ENCODE data around the gene PP2D1. TPM values are rescaled to one million over a fixed set of nuclear protein-coding genes. Genes with fewer than 3 reads are reported as not detected.

The PP2D1 gene
- total and polyA plus RNA-seq, 9 of the 15 experiments (the other 6 are each of a cell fraction or from before 2014, with no cell fraction given): 0.07 to 0.10 TPM; not detected in 7

DNA sequence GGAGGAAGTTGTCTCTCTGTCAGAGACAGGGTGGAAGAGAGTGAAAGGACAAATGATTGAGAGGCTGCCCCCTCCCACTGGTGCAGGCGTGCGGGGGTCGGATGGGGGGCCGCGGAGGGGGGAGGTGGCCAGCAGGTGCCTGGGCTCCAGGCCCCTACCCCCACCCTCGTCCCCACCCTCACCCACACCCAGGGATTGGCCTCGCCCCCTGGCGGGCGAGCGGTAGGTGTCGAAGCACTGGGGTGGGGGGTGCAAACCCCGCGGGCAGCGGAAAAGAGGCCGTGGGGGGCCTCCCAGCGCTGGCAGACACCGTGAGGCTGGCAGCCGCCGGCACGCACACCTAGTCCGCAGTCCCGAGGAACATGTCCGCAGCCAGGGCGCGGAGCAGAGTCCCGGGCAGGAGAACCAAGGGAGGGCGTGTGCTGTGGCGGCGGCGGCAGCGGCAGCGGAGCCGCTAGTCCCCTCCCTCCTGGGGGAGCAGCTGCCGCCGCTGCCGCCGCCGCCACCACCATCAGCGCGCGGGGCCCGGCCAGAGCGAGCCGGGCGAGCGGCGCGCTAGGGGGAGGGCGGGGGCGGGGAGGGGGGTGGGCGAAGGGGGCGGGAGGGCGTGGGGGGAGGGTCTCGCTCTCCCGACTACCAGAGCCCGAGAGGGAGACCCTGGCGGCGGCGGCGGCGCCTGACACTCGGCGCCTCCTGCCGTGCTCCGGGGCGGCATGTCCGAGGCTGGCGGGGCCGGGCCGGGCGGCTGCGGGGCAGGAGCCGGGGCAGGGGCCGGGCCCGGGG is 27.9 kb upstream of the PP2D1 start, which contains the start of gene KAT2B (continued):
- TF ChIP-seq, protein P1, sequence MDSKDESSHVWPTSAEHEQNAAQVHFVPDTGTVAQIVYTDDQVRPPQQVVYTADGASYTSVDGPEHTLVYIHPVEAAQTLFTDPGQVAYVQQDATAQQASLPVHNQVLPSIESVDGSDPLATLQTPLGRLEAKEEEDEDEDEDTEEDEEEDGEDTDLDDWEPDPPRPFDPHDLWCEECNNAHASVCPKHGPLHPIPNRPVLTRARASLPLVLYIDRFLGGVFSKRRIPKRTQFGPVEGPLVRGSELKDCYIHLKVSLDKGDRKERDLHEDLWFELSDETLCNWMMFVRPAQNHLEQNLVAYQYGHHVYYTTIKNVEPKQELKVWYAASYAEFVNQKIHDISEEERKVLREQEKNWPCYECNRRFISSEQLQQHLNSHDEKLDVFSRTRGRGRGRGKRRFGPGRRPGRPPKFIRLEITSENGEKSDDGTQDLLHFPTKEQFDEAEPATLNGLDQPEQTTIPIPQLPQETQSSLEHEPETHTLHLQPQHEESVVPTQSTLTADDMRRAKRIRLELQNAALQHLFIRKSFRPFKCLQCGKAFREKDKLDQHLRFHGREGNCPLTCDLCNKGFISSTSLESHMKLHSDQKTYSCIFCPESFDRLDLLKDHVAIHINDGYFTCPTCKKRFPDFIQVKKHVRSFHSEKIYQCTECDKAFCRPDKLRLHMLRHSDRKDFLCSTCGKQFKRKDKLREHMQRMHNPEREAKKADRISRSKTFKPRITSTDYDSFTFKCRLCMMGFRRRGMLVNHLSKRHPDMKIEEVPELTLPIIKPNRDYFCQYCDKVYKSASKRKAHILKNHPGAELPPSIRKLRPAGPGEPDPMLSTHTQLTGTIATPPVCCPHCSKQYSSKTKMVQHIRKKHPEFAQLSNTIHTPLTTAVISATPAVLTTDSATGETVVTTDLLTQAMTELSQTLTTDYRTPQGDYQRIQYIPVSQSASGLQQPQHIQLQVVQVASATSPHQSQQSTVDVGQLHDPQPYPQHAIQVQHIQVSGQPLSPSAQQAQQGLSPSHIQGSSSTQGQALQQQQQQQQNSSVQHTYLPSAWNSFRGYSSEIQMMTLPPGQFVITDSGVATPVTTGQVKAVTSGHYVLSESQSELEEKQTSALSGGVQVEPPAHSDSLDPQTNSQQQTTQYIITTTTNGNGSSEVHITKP (IDR thresholded peaks at IDR 0.05; ENCODE audit: partially characterized antibody): peak; percentile 64
- TF ChIP-seq, protein P2, sequence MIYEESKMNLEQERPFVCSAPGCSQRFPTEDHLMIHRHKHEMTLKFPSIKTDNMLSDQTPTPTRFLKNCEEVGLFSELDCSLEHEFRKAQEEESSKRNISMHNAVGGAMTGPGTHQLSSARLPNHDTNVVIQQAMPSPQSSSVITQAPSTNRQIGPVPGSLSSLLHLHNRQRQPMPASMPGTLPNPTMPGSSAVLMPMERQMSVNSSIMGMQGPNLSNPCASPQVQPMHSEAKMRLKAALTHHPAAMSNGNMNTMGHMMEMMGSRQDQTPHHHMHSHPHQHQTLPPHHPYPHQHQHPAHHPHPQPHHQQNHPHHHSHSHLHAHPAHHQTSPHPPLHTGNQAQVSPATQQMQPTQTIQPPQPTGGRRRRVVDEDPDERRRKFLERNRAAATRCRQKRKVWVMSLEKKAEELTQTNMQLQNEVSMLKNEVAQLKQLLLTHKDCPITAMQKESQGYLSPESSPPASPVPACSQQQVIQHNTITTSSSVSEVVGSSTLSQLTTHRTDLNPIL (CRISPR knock-in tag; IDR thresholded peaks at IDR 0.05): no peak
- peak; percentile 82 for TF ChIP-seq FUS (optimal IDR thresholded peaks at IDR 0.05; ENCODE audit: low read depth, low read length)
- no peak for TF ChIP-seq ZBED1 (IDR thresholded peaks at IDR 0.05)
- TF ChIP-seq IFI16 (CRISPR knock-in tag; IDR thresholded peaks at IDR 0.05): no peak
- TF ChIP-seq ARID1B (IDR thresholded peaks at IDR 0.05): peak; percentile 52
- no peak for TF ChIP-seq MYBL2 (IDR thresholded peaks at IDR 0.05; ENCODE audit: low read depth)
- no peak for TF ChIP-seq MYBL2 (CRISPR knock-in tag; IDR thresholded peaks at IDR 0.05; ENCODE audit: borderline replicate concordance)
- TF ChIP-seq SIRT6 (IDR thresholded peaks at IDR 0.05; ENCODE audit: low read depth, low read length): no peak
- peak; percentile 31; the same call in 1 of the 2 replicates for TF ChIP-seq POLR2AphosphoS5 (IDR thresholded peaks at IDR 0.05; ENCODE audit: control insufficient read depth, insufficient read depth, low read depth, low read length)
- no peak for TF ChIP-seq NFATC3 (IDR thresholded peaks at IDR 0.05)
- TF ChIP-seq SMARCA4 (IDR thresholded peaks at IDR 0.05): no peak
- no peak for TF ChIP-seq ZNF431 (CRISPR knock-in tag; IDR thresholded peaks at IDR 0.05)
- peak; percentile 77 for TF ChIP-seq MTA3 (IDR thresholded peaks at IDR 0.05; ENCODE audit: borderline replicate concordance)
- TF ChIP-seq SNRNP70 (optimal IDR thresholded peaks at IDR 0.05; ENCODE audit: low read depth, low read length): no peak
- no peak for TF ChIP-seq ZNF124 (CRISPR knock-in tag; IDR thresholded peaks at IDR 0.05)
- TF ChIP-seq, protein P3, sequence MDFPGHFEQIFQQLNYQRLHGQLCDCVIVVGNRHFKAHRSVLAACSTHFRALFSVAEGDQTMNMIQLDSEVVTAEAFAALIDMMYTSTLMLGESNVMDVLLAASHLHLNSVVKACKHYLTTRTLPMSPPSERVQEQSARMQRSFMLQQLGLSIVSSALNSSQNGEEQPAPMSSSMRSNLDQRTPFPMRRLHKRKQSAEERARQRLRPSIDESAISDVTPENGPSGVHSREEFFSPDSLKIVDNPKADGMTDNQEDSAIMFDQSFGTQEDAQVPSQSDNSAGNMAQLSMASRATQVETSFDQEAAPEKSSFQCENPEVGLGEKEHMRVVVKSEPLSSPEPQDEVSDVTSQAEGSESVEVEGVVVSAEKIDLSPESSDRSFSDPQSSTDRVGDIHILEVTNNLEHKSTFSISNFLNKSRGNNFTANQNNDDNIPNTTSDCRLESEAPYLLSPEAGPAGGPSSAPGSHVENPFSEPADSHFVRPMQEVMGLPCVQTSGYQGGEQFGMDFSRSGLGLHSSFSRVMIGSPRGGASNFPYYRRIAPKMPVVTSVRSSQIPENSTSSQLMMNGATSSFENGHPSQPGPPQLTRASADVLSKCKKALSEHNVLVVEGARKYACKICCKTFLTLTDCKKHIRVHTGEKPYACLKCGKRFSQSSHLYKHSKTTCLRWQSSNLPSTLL (IDR thresholded peaks at IDR 0.05): no peak
- TF ChIP-seq ZNF57 (CRISPR knock-in tag; IDR thresholded peaks at IDR 0.05): no peak
- no peak for TF ChIP-seq SREBF1 (IDR thresholded peaks at IDR 0.05; ENCODE audit: borderline replicate concordance, low read depth, low read length)
- peak; percentile 59; the same call in 1 of the 2 replicates for TF ChIP-seq DPF2 (IDR thresholded peaks at IDR 0.05)
- TF ChIP-seq BACH1 (tag; IDR thresholded peaks at IDR 0.05): no peak
- TF ChIP-seq, protein P4, sequence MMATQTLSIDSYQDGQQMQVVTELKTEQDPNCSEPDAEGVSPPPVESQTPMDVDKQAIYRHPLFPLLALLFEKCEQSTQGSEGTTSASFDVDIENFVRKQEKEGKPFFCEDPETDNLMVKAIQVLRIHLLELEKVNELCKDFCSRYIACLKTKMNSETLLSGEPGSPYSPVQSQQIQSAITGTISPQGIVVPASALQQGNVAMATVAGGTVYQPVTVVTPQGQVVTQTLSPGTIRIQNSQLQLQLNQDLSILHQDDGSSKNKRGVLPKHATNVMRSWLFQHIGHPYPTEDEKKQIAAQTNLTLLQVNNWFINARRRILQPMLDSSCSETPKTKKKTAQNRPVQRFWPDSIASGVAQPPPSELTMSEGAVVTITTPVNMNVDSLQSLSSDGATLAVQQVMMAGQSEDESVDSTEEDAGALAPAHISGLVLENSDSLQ (IDR thresholded peaks at IDR 0.05): peak; percentile 62; the same call in 1 of the 2 replicates

Data from K562 (cell line).